Erythroblast (primary cell): ENCODE data around the gene IL22RA2.

Experiments used
- DNase-seq, 2 experiments: peaks; one replicate each; lab custom pipeline; 2025; lab: John Stamatoyannopoulos, UW
- GATA1 ChIP-seq: IDR thresholded peaks from 2 replicates; pipeline ENCODE4 v1.6.1; 2011; ENCODE audit warnings: low read depth, mild to moderate bottlenecking, control low read depth, low read length, moderate library complexity
- POLR2A ChIP-seq: IDR thresholded peaks from 2 replicates; pipeline ENCODE4 v1.6.1; 2011; ENCODE audit warnings: mild to moderate bottlenecking, low read length

The IL22RA2 gene

GRCh38 chr6:137147195-137147594 is 26.2 kb downstream of the IL22RA2 start:
- TF ChIP-seq POLR2A (no peak), GATA1 (no peak)
- DNase-seq = no peak

- TF ChIP-seq POLR2A (no peak), GATA1 (no peak)
- no peak for DNase-seq
These were observed 27.2 kb downstream of the IL22RA2 start for GRCh38 chr6:137146206-137146605.

- TF ChIP-seq POLR2A (no peak), GATA1 (no peak)
- no peak for DNase-seq
These were observed 28.0 kb downstream of the IL22RA2 start for GRCh38 chr6:137145421-137145820.

GRCh38 chr6:137136065-137136464 is 37.4 kb downstream of the IL22RA2 start:
- TF ChIP-seq GATA1 (no peak), POLR2A (no peak)
- DNase-seq = no peak

GRCh38 chr6:137134483-137134882 is 39.0 kb downstream of the IL22RA2 start:
- TF ChIP-seq POLR2A = no peak
- no peak for TF ChIP-seq GATA1
- DNase-seq = no peak

GRCh38 chr6:137133122-137133521 is 40.3 kb downstream of the IL22RA2 start:
- no peak for DNase-seq
- TF ChIP-seq POLR2A (no peak), GATA1 (no peak)

- TF ChIP-seq GATA1 (no peak), POLR2A (no peak)
- no peak for DNase-seq
These were observed 46.5 kb downstream of the IL22RA2 start for GRCh38 chr6:137126875-137127485.

- TF ChIP-seq POLR2A (no peak), GATA1 (no peak)
- DNase-seq = no peak
These were observed 50.4 kb downstream of the IL22RA2 start for GRCh38 chr6:137123078-137123477.

- DNase-seq = no peak
- TF ChIP-seq POLR2A (no peak), GATA1 (no peak)
These were observed 50.8 kb downstream of the IL22RA2 start for GRCh38 chr6:137122612-137123011.

GRCh38 chr6:137121401-137121997 is 51.9 kb downstream of the IL22RA2 start:
- no peak for TF ChIP-seq GATA1
- no peak for TF ChIP-seq POLR2A
- no peak for DNase-seq

- no peak for DNase-seq
- TF ChIP-seq GATA1 (no peak), POLR2A (no peak)
These were observed 52.7 kb downstream of the IL22RA2 start for GRCh38 chr6:137120748-137121147.

- DNase-seq = no peak
- TF ChIP-seq POLR2A = no peak
- no peak for TF ChIP-seq GATA1
These were observed 54.0 kb downstream of the IL22RA2 start for GRCh38 chr6:137119196-137120104.

- no peak for DNase-seq
- TF ChIP-seq POLR2A (no peak), GATA1 (no peak)
These were observed 55.9 kb downstream of the IL22RA2 start for GRCh38 chr6:137117581-137117980.

- DNase-seq = no peak
- TF ChIP-seq GATA1 = no peak
- no peak for TF ChIP-seq POLR2A
These were observed 56.6 kb downstream of the IL22RA2 start for GRCh38 chr6:137116807-137117206.

- no peak for DNase-seq
- no peak for TF ChIP-seq POLR2A
These were observed 57.8 kb downstream of the IL22RA2 start for GRCh38 chr6:137115658-137116057.
